ENCODE measurements around the gene NAXD.

NAXD gene

DNA sequence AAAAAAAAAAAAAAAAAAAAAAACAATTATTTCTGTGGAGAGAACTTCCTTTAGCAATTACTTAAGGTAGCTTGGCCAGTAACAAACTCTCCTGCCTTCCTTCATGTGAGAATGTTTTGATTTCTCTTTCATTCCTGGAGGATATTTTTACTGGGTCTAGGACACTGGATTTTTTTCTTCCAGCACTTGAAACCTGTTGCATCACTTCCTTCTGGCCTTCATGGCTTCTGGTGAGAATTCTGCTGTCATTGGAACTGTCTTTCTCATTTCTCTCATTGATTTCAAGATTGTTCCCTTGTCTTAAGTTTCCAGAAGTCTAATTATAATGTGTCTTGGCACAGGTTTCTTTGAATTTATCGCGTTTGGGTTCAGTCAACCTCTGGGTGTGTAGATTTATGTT, 34.5 kb upstream of the NAXD start:
- ChIA-PET CTCF (no interaction called here), POLR2A (no interaction called here)
- no peak for TF ChIP-seq CTCF (IDR thresholded peaks at IDR 0.05; ENCODE audit: insufficient read depth, low read length, missing control alignments)
- no peak for DNase-seq (ENCODE audit: low read depth, low spot score)
- H3K4me3 ChIP-seq (ENCODE audit: low read depth, low read length), result no peak overlapping the region

DNA sequence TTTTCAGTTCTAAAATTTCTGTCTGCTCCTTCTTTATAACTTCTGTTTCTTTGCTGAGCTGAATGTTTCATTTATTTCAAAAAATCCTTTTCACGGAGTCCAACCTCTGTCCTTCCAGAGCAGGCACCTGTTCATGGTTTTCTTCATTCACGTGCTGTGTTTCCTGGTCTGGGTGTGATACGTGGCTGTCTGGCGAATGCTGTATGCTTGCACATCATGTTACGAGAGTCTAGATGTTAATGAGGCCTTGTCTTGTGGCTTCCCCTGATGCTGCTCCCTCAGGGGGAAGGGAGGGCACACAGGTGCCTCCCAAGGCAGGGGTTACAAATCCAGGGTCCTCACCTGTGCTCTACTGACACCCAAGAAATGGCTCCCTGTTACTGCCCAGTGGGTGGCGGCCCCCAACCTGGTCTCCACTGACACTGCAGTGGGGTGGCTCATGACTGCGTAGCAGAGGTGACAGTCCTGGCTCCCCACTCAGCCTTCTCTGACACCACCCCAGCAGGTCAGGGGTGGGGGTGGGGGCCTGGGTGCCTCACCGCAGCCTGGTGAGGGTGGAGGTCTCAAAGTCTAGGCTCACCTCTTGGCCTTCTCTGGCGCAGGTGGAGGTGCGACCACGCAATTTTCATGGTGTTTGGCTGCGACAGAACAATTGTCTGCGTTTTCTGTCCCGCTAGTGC, 33.7 kb upstream of the NAXD start:
- H3K4me3 ChIP-seq (ENCODE audit: low read depth, low read length), result no peak overlapping the region
- no peak for DNase-seq (ENCODE audit: low read depth, low spot score)
- no peak for TF ChIP-seq CTCF (IDR thresholded peaks at IDR 0.05; ENCODE audit: insufficient read depth, low read length, missing control alignments)
- CTCF ChIA-PET, result no interaction called here
- POLR2A ChIA-PET, result no interaction called here

DNA sequence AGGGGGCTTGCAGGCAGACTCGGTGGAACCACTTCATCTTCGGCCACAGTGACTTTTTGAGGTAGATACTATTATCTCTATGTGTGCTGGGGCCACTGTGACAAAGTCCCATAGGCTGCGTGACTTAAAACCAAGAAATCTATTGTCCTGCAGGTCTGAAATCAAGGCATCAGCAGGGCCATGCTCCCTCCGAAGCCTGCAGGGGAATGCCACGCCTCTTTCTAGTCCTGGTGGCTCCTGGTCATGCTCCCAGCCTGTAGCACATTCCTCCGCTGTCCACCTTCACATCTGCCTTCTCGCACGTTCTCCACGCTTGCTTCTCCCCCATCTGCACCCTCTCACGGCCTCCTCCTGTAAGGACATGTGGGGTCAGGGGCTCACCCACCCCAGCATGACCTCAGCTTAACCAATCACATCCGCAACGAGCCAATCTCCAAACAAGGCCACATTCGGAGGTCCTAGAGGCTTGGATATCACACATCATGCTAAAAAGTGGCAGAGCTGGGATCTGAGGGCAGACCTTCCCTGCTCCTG, 32.9 kb upstream of the NAXD start:
- ChIA-PET CTCF (no interaction called here), POLR2A (no interaction called here)
- DNase-seq (ENCODE audit: low read depth, low spot score), result no peak
- no peak overlapping the region for H3K4me3 ChIP-seq (ENCODE audit: low read depth, low read length)
- no peak for TF ChIP-seq CTCF (IDR thresholded peaks at IDR 0.05; ENCODE audit: insufficient read depth, low read length, missing control alignments)

GRCh38 chr13:110583178-110583865, 32.0 kb upstream of the NAXD start:
- no peak for TF ChIP-seq CTCF (IDR thresholded peaks at IDR 0.05; ENCODE audit: insufficient read depth, low read length, missing control alignments)
- H3K4me3 ChIP-seq (ENCODE audit: low read depth, low read length), result no peak overlapping the region
- POLR2A ChIA-PET, result no interaction called here
- DNase-seq (ENCODE audit: low read depth, low spot score), result no peak
- CTCF ChIA-PET, result no interaction called here

DNA sequence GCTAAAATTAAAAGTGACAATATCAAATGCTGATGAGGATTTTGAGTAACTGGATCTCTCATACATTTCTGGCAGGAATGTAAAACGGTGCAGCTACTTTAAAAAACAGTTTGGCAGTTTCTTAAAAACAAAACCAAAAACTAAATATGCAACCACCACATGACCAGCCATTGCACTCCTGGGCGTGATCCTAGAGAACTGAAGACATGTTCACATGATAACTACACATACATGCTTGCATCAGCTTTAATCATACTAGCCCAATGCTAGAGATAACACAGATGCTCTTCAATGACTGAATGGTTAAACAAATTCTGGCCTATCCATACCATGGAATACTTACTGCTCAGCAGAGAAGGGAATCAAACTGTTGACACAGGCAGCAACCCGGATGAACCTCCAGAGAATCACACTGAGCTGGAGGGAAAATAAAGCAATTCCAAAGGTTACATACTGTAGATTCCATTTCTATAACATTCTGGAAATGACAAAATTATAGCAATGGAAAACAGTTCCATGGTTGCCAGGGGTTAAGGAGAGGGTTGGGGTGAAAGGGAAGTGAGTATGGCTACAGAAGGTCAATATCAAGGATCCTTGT, 25.5 kb upstream of the NAXD start:
- H3K4me3 ChIP-seq (ENCODE audit: low read depth, low read length), result no peak overlapping the region
- no peak for DNase-seq (ENCODE audit: low read depth, low spot score)
- CTCF ChIA-PET, result interaction anchor here (1.4 kb wide), 1 partner anchor 128 kb away, joined by 3 read pairs; no protein-coding TSS in a partner anchor
- POLR2A ChIA-PET, result no interaction called here
- TF ChIP-seq CTCF (IDR thresholded peaks at IDR 0.05; ENCODE audit: insufficient read depth, low read length, missing control alignments), result no peak

DNA sequence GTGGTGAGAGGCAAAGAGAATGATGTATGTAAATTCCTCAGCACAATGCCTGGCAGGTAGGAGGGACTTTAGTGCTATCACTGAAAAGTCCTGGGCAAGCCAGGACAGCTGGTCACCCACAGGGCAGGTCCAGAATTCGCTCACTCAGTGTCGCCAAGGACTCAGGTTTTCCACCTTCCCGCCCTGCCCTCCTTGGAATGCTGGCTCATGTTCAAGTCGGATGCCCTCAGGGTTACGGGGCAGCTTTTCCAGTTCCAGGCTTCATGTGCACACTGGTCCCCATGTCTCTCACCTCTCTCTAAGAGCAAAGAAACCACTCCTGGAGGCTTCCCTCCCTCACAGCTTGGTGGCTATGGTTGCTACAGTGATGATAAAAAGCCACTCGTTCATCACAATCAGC, 24.8 kb upstream of the NAXD start:
- no peak for DNase-seq (ENCODE audit: low read depth, low spot score)
- ChIA-PET POLR2A (no interaction called here), CTCF (interaction anchor here (1.1 to 1.4 kb wide), 2 partner anchors 128 to 135 kb away, joined by 3 to 4 read pairs; no protein-coding TSS in a partner anchor)
- no peak overlapping the region for H3K4me3 ChIP-seq (ENCODE audit: low read depth, low read length)
- no peak for TF ChIP-seq CTCF (IDR thresholded peaks at IDR 0.05; ENCODE audit: insufficient read depth, low read length, missing control alignments)

All from AG04449 (cell line).